ENCODE results near the gene RASEF. TPM values are rescaled to one million over a fixed set of nuclear protein-coding genes. Genes with fewer than 3 reads are reported as not detected.

RASEF gene
- total and polyA plus RNA-seq, 2 of the 13 experiments (the other 11 are each of a cell fraction or from before 2014, with no cell fraction given), result 0.07 TPM; not detected in 1

GRCh38 chr9:82996941-82997340 is 66.0 kb downstream of the RASEF start:
- Histone ChIP-seq H3K36me3 (replicated peaks in 1 of 2; ENCODE audit: control insufficient read depth in 1 of 2, insufficient read depth in 2 of 2, low read length in 2 of 2) (no peaks in the 10 kb centered on the region), H3K79me2 (ENCODE audit: insufficient read depth, low read length) (no peaks in the 10 kb centered on the region), H2AFZ (ENCODE audit: low read length) (no peak overlapping the region), H4K20me1 (ENCODE audit: insufficient read depth, low read length) (no peaks in the 10 kb centered on the region), H3K9ac (ENCODE audit: insufficient read depth, low read depth, low read length) (no peak overlapping the region), H3K4me1 (ENCODE audit: insufficient read depth, low read length) (peaks cover 7% of the 10 kb centered on the region), H3K9me3 (ENCODE audit: low read length) (no peaks in the 10 kb centered on the region), H3K27me3 (ENCODE audit: control insufficient read depth in 1 of 2, insufficient read depth in 2 of 2, low read length in 2 of 2) (no peaks in the 10 kb centered on the region; a peak in 1 of 5 replicates), H3K27ac (ENCODE audit: extremely low read length, insufficient read depth, low read length) (no peak overlapping the region), H3K4me2 (ENCODE audit: low read depth, low read length) (no peak overlapping the region), H3K4me3 (replicated peaks in 1 of 3; ENCODE audit: insufficient read depth in 1 of 3, low read depth in 2 of 3, low read length in 3 of 3) (no peak overlapping the region)
- intact Hi-C loops (cut with micrococcal nuclease; ENCODE audit: unreplicated experiment) (no loop called here), in situ Hi-C loops (cut with HindIII; ENCODE audit: extremely low pct_ligation_motif_present, low pct_unique_long_range_greater_than_20kb) (no loop called here)
- ATAC-seq, result no peak
- 1% methylated on average over 4 of the region's 4 CpGs for WGBS (ENCODE audit: low lambda C conversion rate)
- ChIA-PET POLR2A (no interaction called here), CTCF (ENCODE audit: low intra/inter-chr PET ratio, low total read pairs) (no interaction called here)
- TF ChIP-seq ESRRA (CRISPR knock-in tag; IDR thresholded peaks at IDR 0.05; ENCODE audit: low read depth), result no peak
- TF ChIP-seq ZNF256 (CRISPR knock-in tag; conservative IDR thresholded peaks at IDR 0.05), result no peak
- no peak for TF ChIP-seq MYC (CRISPR knock-in tag; IDR thresholded peaks at IDR 0.05; ENCODE audit: borderline replicate concordance)
- no peak for TF ChIP-seq USF2 (IDR thresholded peaks at IDR 0.05; ENCODE audit: low read depth, low read length)
- TF ChIP-seq USF2 (CRISPR knock-in tag; IDR thresholded peaks at IDR 0.05; ENCODE audit: borderline replicate concordance), result no peak
- TF ChIP-seq ZNF512 (CRISPR knock-in tag; IDR thresholded peaks at IDR 0.05), result no peak
- no peak for TF ChIP-seq CHD2 (IDR thresholded peaks at IDR 0.05; ENCODE audit: low read depth, low read length)
- no peak for TF ChIP-seq MED8 (CRISPR knock-in tag; IDR thresholded peaks at IDR 0.05; ENCODE audit: insufficient replicate concordance)
- no peak for TF ChIP-seq ZKSCAN5 (CRISPR knock-in tag; IDR thresholded peaks at IDR 0.05)
- TF ChIP-seq FOXM1 (CRISPR knock-in tag; IDR thresholded peaks at IDR 0.05), result no peak
- TF ChIP-seq ZNF121 (CRISPR knock-in tag; IDR thresholded peaks at IDR 0.05), result no peak
- no peak for FAIRE-seq
- BruUV-seq (replicated peaks), result no TSS peak
- no peak for DNase-seq (ENCODE audit: low spot score)

Measured in HepG2 (cell line).